ENCODE measurements around the gene ITGB1. TPM values are rescaled to one million over a fixed set of nuclear protein-coding genes. Genes with fewer than 3 reads are reported as not detected.
A peak's percentile ranks its signal among the peaks of the same experiment; 100 is the strongest.

The ITGB1 gene
- total RNA-seq, 1 donor from 2014 or later, result 87.4 TPM

- DNase-seq (no peak), ATAC-seq (ENCODE audit: low read depth) (no peak)
- peaks cover 17% of the 10 kb centered on the region for H3K4me1 Mint-ChIP-seq
- no peak overlapping the region for H3K4me3 Mint-ChIP-seq
- H3K27me3 Mint-ChIP-seq, result no peaks in the 10 kb centered on the region
- ChIA-PET CTCF (interaction anchor here (1.0 kb wide), 1 partner anchor 12 kb away, joined by 3 read pairs; no protein-coding TSS in a partner anchor), POLR2A (interaction anchor here (1.1 kb wide), 1 partner anchor 10 kb away, joined by 5 read pairs; no protein-coding TSS in a partner anchor)
- intact Hi-C loops (cut with micrococcal nuclease), result no loop called here
- H3K36me3 Mint-ChIP-seq (ENCODE audit: low read depth), result peaks cover 2% of the 10 kb centered on the region
- no peak for TF ChIP-seq CTCF (IDR thresholded peaks at IDR 0.05)
- no peaks in the 10 kb centered on the region for H3K9me3 Mint-ChIP-seq
- no peak overlapping the region for H3K27ac Mint-ChIP-seq
These were observed 25.2 kb upstream of the ITGB1 start for GRCh38 chr10:32982911-32983909.

GRCh38 chr10:32982293-32982709 is 24.3 kb upstream of the ITGB1 start:
- no peak for TF ChIP-seq CTCF (IDR thresholded peaks at IDR 0.05)
- Mint-ChIP-seq H3K9me3 (no peaks in the 10 kb centered on the region), H3K36me3 (ENCODE audit: low read depth) (peaks cover 2% of the 10 kb centered on the region), H3K4me1 (peaks cover 17% of the 10 kb centered on the region), H3K27me3 (no peaks in the 10 kb centered on the region), H3K4me3 (no peak overlapping the region), H3K27ac (no peak overlapping the region)
- intact Hi-C loops (cut with micrococcal nuclease), result no loop called here
- CTCF ChIA-PET, result no interaction called here
- no peak for ATAC-seq (ENCODE audit: low read depth)
- no peak for DNase-seq
- POLR2A ChIA-PET, result interaction anchor here (1.1 kb wide), 1 partner anchor 9 kb away, joined by 5 read pairs; no protein-coding TSS in a partner anchor

GRCh38 chr10:32981760-32982159 is 23.7 kb upstream of the ITGB1 start:
- H3K9me3 Mint-ChIP-seq, result no peaks in the 10 kb centered on the region
- no peaks in the 10 kb centered on the region for H3K27me3 Mint-ChIP-seq
- H3K36me3 Mint-ChIP-seq (ENCODE audit: low read depth), result peaks cover 2% of the 10 kb centered on the region
- no peak for TF ChIP-seq CTCF (IDR thresholded peaks at IDR 0.05)
- no peak overlapping the region for H3K4me3 Mint-ChIP-seq
- no peak overlapping the region for H3K27ac Mint-ChIP-seq
- ChIA-PET CTCF (interaction anchor here (1.8 kb wide), 1 partner anchor 28 kb away, joined by 11 read pairs; no protein-coding TSS in a partner anchor), POLR2A (interaction anchor here (0.9 to 2.8 kb wide), 2 partner anchors 10 to 24 kb away, joined by 4 to 10 read pairs; partner anchors contain the start of gene ITGB1)
- no peak for DNase-seq
- intact Hi-C loops (cut with micrococcal nuclease), result no loop called here
- ATAC-seq (ENCODE audit: low read depth), result no peak
- H3K4me1 Mint-ChIP-seq, result peaks cover 17% of the 10 kb centered on the region

- peak overlapping the region; percentile 87 for H3K27ac Mint-ChIP-seq
- H3K4me3 Mint-ChIP-seq, result peak overlapping the region; percentile 96
- H3K27me3 Mint-ChIP-seq, result no peaks in the 10 kb centered on the region
- ChIA-PET POLR2A (interaction anchor here (0.9 to 2.8 kb wide), 6 partner anchors 9 to 30 kb away, joined by 3 to 13 read pairs (median 4); partner anchors contain the start of gene ITGB1), CTCF (interaction anchor here (1.8 kb wide), 1 partner anchor 28 kb away, joined by 11 read pairs; no protein-coding TSS in a partner anchor)
- DNase-seq (peak; percentile 57), ATAC-seq (ENCODE audit: low read depth) (peak; percentile 97)
- H3K9me3 Mint-ChIP-seq, result no peaks in the 10 kb centered on the region
- peaks cover 13% of the 10 kb centered on the region for H3K4me1 Mint-ChIP-seq
- H3K36me3 Mint-ChIP-seq (ENCODE audit: low read depth), result peaks cover 2% of the 10 kb centered on the region
- intact Hi-C loops (cut with micrococcal nuclease), result loop anchor here (1.0 kb wide), 1 partner anchor 22 kb away; no protein-coding TSS in a partner anchor
- no peak for TF ChIP-seq CTCF (IDR thresholded peaks at IDR 0.05)
These were observed 22.8 kb upstream of the ITGB1 start for GRCh38 chr10:32980558-32981468.

Data from activated B cell treated with CpG ODN at 0.5 μM for 24 hours (primary cell).